ENCODE measurements around the gene FMC1.

Gene FMC1

DNA sequence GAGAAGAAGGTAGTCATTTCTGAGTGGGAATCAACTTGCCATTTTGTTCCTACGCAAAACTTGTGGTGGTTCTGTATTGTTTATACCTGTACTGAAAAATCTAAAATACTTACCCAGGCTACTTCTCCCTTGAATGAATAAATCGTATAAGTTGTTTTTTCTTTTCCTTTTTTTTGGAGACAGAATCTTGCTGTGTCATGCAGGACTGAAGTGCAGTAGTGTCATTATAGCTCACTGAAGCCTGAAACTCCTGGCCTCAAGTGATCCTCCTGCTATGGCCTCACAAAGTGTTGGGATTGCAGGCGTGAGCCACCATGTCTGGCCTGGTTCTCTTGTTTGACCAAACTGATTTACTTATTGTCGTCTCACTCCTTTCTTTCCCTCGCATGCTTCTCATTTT lies 46.5 kb downstream of the FMC1 start:
- Mint-ChIP-seq H3K27me3 (no peaks in the 10 kb centered on the region), H3K4me1 (ENCODE audit: low read depth) (peaks cover 18% of the 10 kb centered on the region), H3K9me3 (no peaks in the 10 kb centered on the region), H3K27ac (peak overlapping the region; percentile 13), H3K36me3 (ENCODE audit: low read depth) (peaks cover 68% of the 10 kb centered on the region), H3K4me3 (no peak overlapping the region)

GRCh38 chr7:139389091-139389490 lies 48.0 kb downstream of the FMC1 start:
- Mint-ChIP-seq H3K27me3 (no peaks in the 10 kb centered on the region), H3K9me3 (no peaks in the 10 kb centered on the region), H3K4me3 (no peak overlapping the region), H3K27ac (peak overlapping the region; percentile 45), H3K4me1 (ENCODE audit: low read depth) (peaks cover 28% of the 10 kb centered on the region), H3K36me3 (ENCODE audit: low read depth) (peaks cover 67% of the 10 kb centered on the region)

- Mint-ChIP-seq H3K36me3 (ENCODE audit: low read depth) (peaks cover 67% of the 10 kb centered on the region), H3K27me3 (no peaks in the 10 kb centered on the region), H3K4me1 (ENCODE audit: low read depth) (peaks cover 34% of the 10 kb centered on the region), H3K4me3 (no peak overlapping the region), H3K27ac (no peak overlapping the region), H3K9me3 (no peaks in the 10 kb centered on the region)
Observed at GRCh38 chr7:139389774-139390173, 48.6 kb downstream of the FMC1 start.

DNA sequence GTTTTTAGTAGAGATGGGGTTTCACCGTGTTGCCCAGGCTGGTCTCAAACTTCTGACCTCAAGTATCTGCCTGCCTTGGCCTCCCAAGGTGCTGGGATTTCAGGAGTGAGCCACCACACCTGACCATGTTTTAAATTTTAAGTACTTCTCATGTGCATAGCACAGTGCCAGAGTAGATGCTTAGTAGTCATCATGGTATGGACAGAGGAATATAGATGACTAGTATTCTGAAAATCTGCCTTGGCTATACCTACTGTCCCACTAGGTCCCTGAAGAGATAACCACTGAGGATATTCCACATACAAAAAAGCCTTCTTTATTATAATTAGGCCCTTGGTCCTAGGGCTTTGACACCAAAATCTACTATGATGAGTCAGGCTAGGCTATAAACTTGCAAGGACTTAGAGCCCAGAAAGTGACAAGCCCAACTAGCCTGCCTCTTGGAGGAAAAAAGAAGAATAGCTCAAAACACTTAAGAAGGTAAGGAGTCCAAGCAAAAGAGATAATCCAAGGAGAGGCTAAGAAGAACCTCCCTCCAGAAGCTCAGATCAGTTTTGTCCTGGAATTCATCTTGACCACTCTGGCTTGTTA lies 52.6 kb downstream of the FMC1 start:
- peaks cover 75% of the 10 kb centered on the region for H3K36me3 Mint-ChIP-seq (ENCODE audit: low read depth)
- no peak overlapping the region for H3K4me3 Mint-ChIP-seq
- H3K4me1 Mint-ChIP-seq (ENCODE audit: low read depth) = peaks cover 40% of the 10 kb centered on the region
- H3K9me3 Mint-ChIP-seq = no peaks in the 10 kb centered on the region
- H3K27ac Mint-ChIP-seq = no peak overlapping the region
- no peaks in the 10 kb centered on the region for H3K27me3 Mint-ChIP-seq

- peak overlapping the region; percentile 14 for H3K27ac Mint-ChIP-seq
- no peaks in the 10 kb centered on the region for H3K9me3 Mint-ChIP-seq
- no peaks in the 10 kb centered on the region for H3K27me3 Mint-ChIP-seq
- peaks cover 36% of the 10 kb centered on the region for H3K4me1 Mint-ChIP-seq (ENCODE audit: low read depth)
- H3K4me3 Mint-ChIP-seq = no peak overlapping the region
- peaks cover 75% of the 10 kb centered on the region for H3K36me3 Mint-ChIP-seq (ENCODE audit: low read depth)
Observed at GRCh38 chr7:139394540-139394939, 53.4 kb downstream of the FMC1 start.

All from stimulated activated naive CD8-positive, alpha-beta T cell treated with anti-CD3 and anti-CD28 coated beads, Interleukin-15, Interleukin-2, amounts not matched to agents 100 ng/mL and 50 ng/mL, for 24 hours (primary cell).